HG03060 (cell line): ENCODE measurements around the gene RD3L.
"Not testable (repeated sequence)": the region's sequence is repeated elsewhere in the genome, so short reads cannot be mapped to it uniquely, and the experiment has no call there.

Source experiments
- ATAC-seq: cut with Tn5 transposase; IDR thresholded peaks from one replicate; pipeline ENCODE4 v1.9.1; 2021; ENCODE audit warnings: low read depth, moderate number of reproducible peaks; ENCODE audit not compliant: unreplicated experiment

The RD3L gene

GRCh38 chr14:103941973-103942736 is at the start of gene RD3L:
Gene RD3L (minus strand): TSS chr14:103942529. CDS start chr14:103941695, 834 bp downstream.
- ATAC-seq, result no peak

- no peak for ATAC-seq
Observed at GRCh38 chr14:103989964-103990363, 47.6 kb upstream of the RD3L start.

- ATAC-seq, result no peak
Observed at GRCh38 chr14:103989034-103989433, 46.7 kb upstream of the RD3L start.

GRCh38 chr14:103984196-103984595 is 41.9 kb upstream of the RD3L start:
- ATAC-seq, result no peak

- ATAC-seq, result not testable (repeated sequence)
Observed at GRCh38 chr14:103980623-103981238, 38.4 kb upstream of the RD3L start.

- ATAC-seq, result no peak
Observed at GRCh38 chr14:103974575-103974974, 32.2 kb upstream of the RD3L start.

GRCh38 chr14:103973354-103973753 is 31.0 kb upstream of the RD3L start:
- ATAC-seq, result no peak

GRCh38 chr14:103969961-103970360 is 27.6 kb upstream of the RD3L start:
- no peak for ATAC-seq

- no peak for ATAC-seq
Observed at GRCh38 chr14:103966631-103967030, 24.3 kb upstream of the RD3L start.

- no peak for ATAC-seq
Observed at GRCh38 chr14:103961928-103962578, 19.7 kb upstream of the RD3L start.

- ATAC-seq, result no peak
Observed at GRCh38 chr14:103960457-103961055, 18.2 kb upstream of the RD3L start.

- ATAC-seq, result no peak
Observed at GRCh38 chr14:103949131-103949790, 6.9 kb upstream of the RD3L start.

- ATAC-seq, result no peak
Observed at GRCh38 chr14:103948442-103948841, 6.1 kb upstream of the RD3L start.

GRCh38 chr14:103946975-103947374 is 4.6 kb upstream of the RD3L start:
- no peak for ATAC-seq

- ATAC-seq, result no peak
Observed at GRCh38 chr14:103943673-103944072, 1.3 kb upstream of the RD3L start.

- ATAC-seq, result no peak
Observed at GRCh38 chr14:103941462-103941861, 867 bp downstream of the RD3L start.

GRCh38 chr14:103935102-103935501 is 7.2 kb downstream of the RD3L start:
- ATAC-seq, result no peak

GRCh38 chr14:103932791-103933490 is 9.4 kb downstream of the RD3L start:
- no peak for ATAC-seq

GRCh38 chr14:103931422-103931821 is 10.9 kb downstream of the RD3L start:
- no peak for ATAC-seq

GRCh38 chr14:103930051-103930604 is 12.2 kb downstream of the RD3L start:
- ATAC-seq, result no peak
